ENCODE measurements around the gene PDGFC. TPM values are rescaled to one million over a fixed set of nuclear protein-coding genes. Genes with fewer than 3 reads are reported as not detected.
A peak's percentile ranks its signal among the peaks of the same experiment; 100 is the strongest.
"Not testable (repeated sequence)": the region's sequence is repeated elsewhere in the genome, so short reads cannot be mapped to it uniquely, and the experiment has no call there.

Gene PDGFC
- polyA plus RNA-seq, 12 donors: 27.7 to 56.7 (median 36.2) TPM; not detected in 1

- DNase-seq: no peak
Observed at GRCh38 chr4:156953951-156954350, 17.6 kb downstream of the PDGFC start.

- no peak for DNase-seq
Observed at GRCh38 chr4:156953001-156953400, 18.6 kb downstream of the PDGFC start.

GRCh38 chr4:156952078-156952759, 19.4 kb downstream of the PDGFC start:
- DNase-seq: no peak

- no peak for DNase-seq
Observed at GRCh38 chr4:156950948-156951347, 20.7 kb downstream of the PDGFC start.

- no peak for DNase-seq
Observed at GRCh38 chr4:156950090-156950489, 21.5 kb downstream of the PDGFC start.

GRCh38 chr4:156949373-156949814, 22.2 kb downstream of the PDGFC start:
- no peak for DNase-seq

- DNase-seq: no peak
Observed at GRCh38 chr4:156948738-156949137, 22.9 kb downstream of the PDGFC start.

GRCh38 chr4:156948133-156948532, 23.5 kb downstream of the PDGFC start:
- DNase-seq: no peak

GRCh38 chr4:156946516-156947424, 24.8 kb downstream of the PDGFC start:
- DNase-seq: peak; percentile 45

- DNase-seq: no peak
Observed at GRCh38 chr4:156945532-156945931, 26.1 kb downstream of the PDGFC start.

GRCh38 chr4:156942991-156943390, 28.6 kb downstream of the PDGFC start:
- no peak for DNase-seq

GRCh38 chr4:156941940-156942548, 29.6 kb downstream of the PDGFC start:
- DNase-seq: peak; percentile 38

- no peak for DNase-seq
Observed at GRCh38 chr4:156939801-156940200, 31.8 kb downstream of the PDGFC start.

GRCh38 chr4:156939139-156939538, 32.5 kb downstream of the PDGFC start:
- DNase-seq: no peak

- DNase-seq: no peak
Observed at GRCh38 chr4:156934259-156934635, 37.4 kb downstream of the PDGFC start.

- no peak for DNase-seq
Observed at GRCh38 chr4:156933633-156934258, 37.9 kb downstream of the PDGFC start.

- not testable (repeated sequence) for DNase-seq
Observed at GRCh38 chr4:156932360-156932759, 39.2 kb downstream of the PDGFC start.

GRCh38 chr4:156931267-156931666, 40.3 kb downstream of the PDGFC start:
- no peak for DNase-seq

GRCh38 chr4:156929386-156930105, 42.1 kb downstream of the PDGFC start:
- no peak for DNase-seq

- no peak for DNase-seq
Observed at GRCh38 chr4:156924774-156925315, 46.8 kb downstream of the PDGFC start.

- DNase-seq: no peak
Observed at GRCh38 chr4:156923525-156923924, 48.1 kb downstream of the PDGFC start.

All from muscle of arm (tissue), 12 donors.